Breast epithelium (tissue), 4 donors: ENCODE results near the gene PMS1. TPM values are rescaled to one million over a fixed set of nuclear protein-coding genes. Genes with fewer than 3 reads are reported as not detected.

Source experiments
- DNase-seq, 2 donors: peaks; one replicate each; pipeline ENCODE4 v3.0.0-alpha.2; 2019; ENCODE audit warnings: low spot score in 2 of 2
- H3K27ac ChIP-seq, 2 donors: fragments of 200-600 bp; sonication (generic) in 1 of 2; one replicate each; pipeline ENCODE4 v1.5.1; 2016 to 2019; ENCODE audit warnings: mild to moderate bottlenecking in 1 of 2
- H3K27me3 ChIP-seq, 2 donors: fragments of 200-600 bp; sonication (generic) in 1 of 2; one replicate each; pipeline versions ENCODE4 v1.5.1 to v1.6.0; 2017 to 2019; ENCODE audit warnings: control low read depth in 1 of 2, mild to moderate bottlenecking in 1 of 2
- H3K36me3 ChIP-seq: fragments of 200-600 bp; one replicate; pipeline ENCODE4 v1.5.1; 2019
- H3K4me1 ChIP-seq, 2 donors: fragments of 200-600 bp; sonication (generic); one replicate each; pipeline ENCODE4 v1.5.1; 2016 to 2019; ENCODE audit warnings: control low read depth in 1 of 2
- H3K4me3 ChIP-seq, 3 donors: fragments of 200-600 bp; sonication (generic); 1 replicate in 2 of 3; 2 replicates in 1 of 3; pipeline ENCODE4 v1.5.1; 2016 to 2019; ENCODE audit warnings: mild to moderate bottlenecking in 3 of 3, moderate library complexity in 2 of 3
- H3K9me3 ChIP-seq, 2 donors: fragments of 200-600 bp; sonication (generic) in 1 of 2; one replicate each; pipeline ENCODE4 v1.5.1; 2016 to 2019; ENCODE audit warnings: control low read depth in 1 of 2
- CTCF ChIP-seq, 3 donors: fragments of 450-650 bp; IDR thresholded peaks; one replicate each; pipeline ENCODE4 v1.5.1; 2016 to 2017; ENCODE audit warnings: antibody characterized with exemption in 3 of 3, mild to moderate bottlenecking in 3 of 3, moderate library complexity in 3 of 3
- POLR2A ChIP-seq: fragments of 450-650 bp; IDR thresholded peaks from one replicate; pipeline ENCODE4 v1.6.1; 2016; ENCODE audit warnings: antibody characterized with exemption, mild to moderate bottlenecking, moderate library complexity
- POLR2AphosphoS5 ChIP-seq, 3 donors: sonication (generic); formaldehyde crosslinking; IDR thresholded peaks; one replicate each; pipeline ENCODE4 v1.6.1; 2017; ENCODE audit warnings: antibody characterized with exemption in 3 of 3
- intact Hi-C: fragments of 100-400 bp; cut with DNase I; formaldehyde crosslinking; loops from one replicate; pipeline ENCODE4 v1.15.1; 2023; ENCODE audit warnings: low total_unique reads
- total RNA-seq, 3 donors: library from RNA; depleted of rRNA; stranded (reverse); fragments of >200 nt; gene quantifications; one replicate each; pipeline ENCODE4 v1.1.0, GENCODE V29; 2016

Gene PMS1
- total RNA-seq, 3 donors from 2014 or later, result 18.1 to 29.1 (median 21.0) TPM

GRCh38 chr2:189860161-189860560, 75.9 kb downstream of the PMS1 start:
- no peak for DNase-seq
- TF ChIP-seq POLR2AphosphoS5 (IDR thresholded peaks at IDR 0.05) (no peak), CTCF (IDR thresholded peaks at IDR 0.05) (no peak), POLR2A (no peak)

GRCh38 chr2:189862751-189863150, 78.5 kb downstream of the PMS1 start:
- intact Hi-C loops, result no loop called here

More at GRCh38 chr2:189860161-189860560, 75.9 kb downstream of the PMS1 start:
- no peaks in the 10 kb centered on the region for H3K9me3 ChIP-seq
- H3K4me3 ChIP-seq, result no peak overlapping the region
- intact Hi-C loops, result no loop called here
- H3K27ac ChIP-seq, result no peak overlapping the region
- H3K36me3 ChIP-seq, result no peaks in the 10 kb centered on the region
- no peaks in the 10 kb centered on the region for H3K27me3 ChIP-seq
- no peaks in the 10 kb centered on the region for H3K4me1 ChIP-seq

GRCh38 chr2:189865826-189866225, 81.6 kb downstream of the PMS1 start:
- H3K4me1 ChIP-seq, result no peaks in the 10 kb centered on the region
- no peaks in the 10 kb centered on the region for H3K9me3 ChIP-seq
- TF ChIP-seq CTCF (IDR thresholded peaks at IDR 0.05) (no peak), POLR2A (no peak), POLR2AphosphoS5 (IDR thresholded peaks at IDR 0.05) (no peak)
- no peak overlapping the region for H3K4me3 ChIP-seq
- no peaks in the 10 kb centered on the region for H3K36me3 ChIP-seq
- no peak overlapping the region for H3K27ac ChIP-seq
- intact Hi-C loops, result no loop called here
- DNase-seq, result no peak
- no peaks in the 10 kb centered on the region for H3K27me3 ChIP-seq

More at GRCh38 chr2:189862751-189863150, 78.5 kb downstream of the PMS1 start:
- no peak for DNase-seq
- Histone ChIP-seq H3K4me1 (no peaks in the 10 kb centered on the region), H3K36me3 (no peaks in the 10 kb centered on the region), H3K9me3 (no peaks in the 10 kb centered on the region), H3K27me3 (no peaks in the 10 kb centered on the region), H3K4me3 (no peak overlapping the region), H3K27ac (no peak overlapping the region)
- TF ChIP-seq POLR2A, result no peak
- no peak for TF ChIP-seq POLR2AphosphoS5 (IDR thresholded peaks at IDR 0.05)
- no peak for TF ChIP-seq CTCF (IDR thresholded peaks at IDR 0.05)

- DNase-seq, result no peak
- intact Hi-C loops, result no loop called here
- Histone ChIP-seq H3K27me3 (no peaks in the 10 kb centered on the region), H3K36me3 (no peaks in the 10 kb centered on the region), H3K4me1 (no peaks in the 10 kb centered on the region), H3K4me3 (no peak overlapping the region), H3K27ac (no peak overlapping the region), H3K9me3 (no peaks in the 10 kb centered on the region)
- no peak for TF ChIP-seq POLR2AphosphoS5 (IDR thresholded peaks at IDR 0.05)
- no peak for TF ChIP-seq POLR2A
- TF ChIP-seq CTCF (IDR thresholded peaks at IDR 0.05), result no peak
Measured at GRCh38 chr2:189866296-189866695, 82.0 kb downstream of the PMS1 start.

GRCh38 chr2:189868896-189869295, 84.6 kb downstream of the PMS1 start:
- intact Hi-C loops, result no loop called here
- Histone ChIP-seq H3K27me3 (no peaks in the 10 kb centered on the region), H3K36me3 (no peaks in the 10 kb centered on the region), H3K27ac (no peak overlapping the region), H3K4me1 (no peaks in the 10 kb centered on the region), H3K4me3 (no peak overlapping the region), H3K9me3 (no peaks in the 10 kb centered on the region)
- DNase-seq, result no peak
- TF ChIP-seq POLR2A (no peak), CTCF (IDR thresholded peaks at IDR 0.05) (no peak), POLR2AphosphoS5 (IDR thresholded peaks at IDR 0.05) (no peak)
